CD4-positive, alpha-beta T cell treated with Interleukin-17A for 1 hour (primary cell): Measurements from ENCODE around the gene ARIH1.
A peak's percentile ranks its signal among the peaks of the same experiment; 100 is the strongest.
"Not testable (repeated sequence)": the region's sequence is repeated elsewhere in the genome, so short reads cannot be mapped to it uniquely, and the experiment has no call there.

Source experiments
- DNase-seq: peaks from one replicate; pipeline ENCODE4 v3.0.0-alpha.2; 2020

The ARIH1 gene

DNA sequence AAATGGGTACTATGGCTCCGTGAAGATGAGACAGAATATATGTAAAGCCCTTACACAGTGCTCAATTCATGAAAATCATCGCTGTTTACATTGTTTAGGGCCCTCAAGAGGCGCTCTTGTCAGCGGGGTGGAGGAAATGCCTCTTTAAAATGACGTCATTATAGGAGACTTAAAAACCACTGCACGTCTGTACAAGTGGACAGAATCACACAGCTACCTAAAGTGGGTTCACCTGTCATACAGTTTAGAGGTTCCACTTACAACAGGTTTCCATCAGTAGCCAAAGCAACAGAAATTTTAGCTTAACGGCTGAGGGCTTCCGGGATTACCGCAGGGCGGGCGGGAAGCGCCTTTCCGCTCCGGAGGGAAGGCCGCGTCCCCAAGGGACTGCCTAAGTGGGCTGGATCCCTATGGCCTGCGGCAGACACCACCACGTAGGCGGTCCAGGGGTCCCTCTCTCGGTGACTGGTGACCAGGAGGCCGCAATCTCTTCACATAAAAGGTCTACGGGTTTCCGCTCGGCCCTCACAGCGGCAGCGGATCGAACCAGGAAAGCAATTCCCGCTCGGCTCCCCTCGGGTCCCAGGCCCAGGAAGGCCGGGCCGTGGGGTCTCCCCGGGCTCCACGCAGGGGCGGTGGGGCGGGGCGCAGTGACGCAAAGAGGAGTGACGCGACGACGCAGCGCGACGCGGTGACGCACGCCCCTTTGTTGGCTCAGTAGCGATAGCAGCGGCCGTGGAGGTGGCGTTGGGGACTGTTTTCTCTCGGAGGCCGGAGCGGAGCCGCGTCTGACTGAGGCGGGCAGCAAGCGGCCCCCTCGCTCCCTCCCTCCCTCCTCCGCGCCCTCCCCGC is at the start of gene ARIH1:
ARIH1 (plus strand) TSS at position 717 of the 852 bp plus-strand sequence. CDS start 310 bp downstream, outside the sequence.
- DNase-seq: peak; percentile 96

DNA sequence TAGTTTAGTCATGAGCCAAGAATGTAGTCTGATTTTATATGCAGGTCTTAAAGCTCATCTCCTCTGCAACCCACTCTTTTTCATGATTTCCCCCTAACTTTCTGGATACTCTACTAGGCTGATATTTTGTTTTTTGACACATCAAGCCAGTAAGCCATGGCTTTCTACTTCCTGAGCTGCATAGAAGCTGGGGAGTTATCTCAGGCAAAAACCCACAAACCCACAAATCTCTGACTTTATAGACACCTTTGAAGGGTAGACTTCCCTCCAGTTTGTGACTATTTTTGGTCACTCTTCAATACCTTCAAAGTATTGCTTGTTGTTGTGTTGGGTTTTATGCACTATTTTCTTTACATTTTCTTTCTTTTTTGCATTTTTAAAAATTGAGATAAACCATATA is 47.4 kb upstream of the ARIH1 start:
- no peak for DNase-seq

- no peak for DNase-seq
Measured at GRCh38 chr15:72437650-72438316, 36.3 kb upstream of the ARIH1 start.

GRCh38 chr15:72442848-72443247 is 31.3 kb upstream of the ARIH1 start:
- DNase-seq: not testable (repeated sequence)

DNA sequence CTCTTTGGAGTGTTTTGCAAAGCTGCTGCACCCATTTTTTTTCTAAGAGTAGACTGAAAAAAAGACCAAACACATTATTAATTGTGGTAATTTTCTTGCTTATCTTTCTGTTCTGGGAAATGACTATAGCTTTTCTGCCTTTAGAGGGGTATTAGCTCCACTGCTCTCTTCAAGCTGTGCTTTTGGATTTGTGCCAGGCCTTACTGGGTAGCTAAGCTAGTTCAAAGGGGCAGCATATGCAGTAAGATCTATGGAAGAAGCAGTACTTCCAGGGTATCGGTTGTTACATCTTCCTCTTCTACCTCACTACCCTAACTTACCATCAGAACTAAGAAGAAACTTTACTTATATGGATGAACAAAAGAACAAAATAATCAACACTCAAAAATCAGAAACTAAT is 28.7 kb upstream of the ARIH1 start:
- DNase-seq: no peak

DNA sequence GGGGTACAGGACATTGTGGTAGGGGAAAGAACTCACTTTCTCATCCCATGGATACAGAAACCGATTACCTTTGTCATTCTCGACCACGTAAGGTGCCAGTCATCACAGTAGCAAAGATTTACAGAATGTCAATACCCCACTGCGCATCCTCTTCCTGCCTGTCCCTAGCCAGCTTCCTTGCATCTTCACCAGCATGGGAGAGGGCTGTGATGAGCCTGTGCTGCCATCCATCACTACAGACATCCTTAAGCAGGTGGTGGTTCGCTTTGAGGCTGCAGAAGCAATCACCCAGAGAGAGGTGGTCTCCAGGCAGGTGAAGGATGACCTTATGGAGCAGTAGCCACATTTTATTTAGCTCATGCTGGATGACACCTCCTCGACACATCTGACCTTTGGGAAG is 23.3 kb upstream of the ARIH1 start:
- no peak for DNase-seq

DNA sequence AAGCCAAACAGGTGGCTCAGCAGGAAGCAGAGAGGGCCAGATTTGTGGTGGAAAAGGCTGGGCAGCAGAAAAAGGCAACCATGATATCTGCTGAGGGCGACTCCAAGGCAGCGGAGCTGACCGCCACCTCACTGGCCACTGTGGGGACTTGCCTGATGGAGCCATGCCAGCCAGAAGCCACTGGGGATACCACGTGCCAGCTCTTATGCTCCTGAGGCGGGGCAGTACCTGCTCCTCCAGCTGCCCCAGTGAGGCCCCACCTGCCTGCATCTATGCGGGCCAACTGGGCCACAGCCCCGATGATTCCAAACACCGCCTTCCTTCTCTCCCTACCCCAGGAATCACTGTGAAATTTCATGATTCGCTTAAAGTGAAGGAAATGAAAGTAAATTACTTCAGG is 22.9 kb upstream of the ARIH1 start:
- no peak for DNase-seq

DNA sequence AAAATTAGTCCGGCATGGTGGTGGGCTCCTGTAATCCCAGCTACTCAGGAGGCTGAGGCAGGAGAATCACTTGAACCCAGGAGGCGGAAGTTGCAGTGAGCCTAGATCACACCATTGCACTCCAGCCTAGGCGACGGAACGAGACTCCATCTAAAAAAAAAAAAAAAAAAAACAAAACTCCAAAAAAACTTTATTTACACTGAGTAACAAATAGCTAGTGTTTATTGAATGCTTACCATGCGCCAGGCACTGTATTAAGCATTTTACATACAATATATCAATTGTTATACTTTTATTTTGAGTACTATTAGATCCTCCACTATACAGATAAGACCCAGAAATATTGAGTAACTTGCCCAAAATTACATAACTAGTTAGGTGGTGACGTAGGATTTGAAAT is 17.4 kb upstream of the ARIH1 start:
- DNase-seq: no peak

GRCh38 chr15:72460402-72460801 is 13.7 kb upstream of the ARIH1 start:
- DNase-seq: no peak

GRCh38 chr15:72463702-72464101 is 10.4 kb upstream of the ARIH1 start:
- DNase-seq: no peak

DNA sequence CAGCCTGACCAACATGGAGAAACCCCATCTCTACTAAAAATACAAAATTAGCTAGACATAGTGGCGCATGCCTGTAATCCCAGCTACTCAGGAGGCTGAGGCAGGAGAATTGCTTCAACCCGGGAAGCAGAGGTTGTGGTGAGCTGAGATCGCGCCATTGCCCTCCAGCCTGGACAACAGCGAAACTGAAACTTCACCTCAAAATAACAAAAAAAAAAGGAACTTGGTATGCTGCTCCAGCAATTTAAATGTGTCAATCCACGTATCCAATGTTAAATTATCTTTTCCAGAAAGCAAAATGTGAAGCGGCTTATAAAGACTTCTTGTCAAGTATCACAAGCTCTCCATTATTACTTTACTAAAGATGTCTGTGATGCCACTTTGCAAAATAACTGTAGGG is 9.9 kb upstream of the ARIH1 start:
- no peak for DNase-seq

DNA sequence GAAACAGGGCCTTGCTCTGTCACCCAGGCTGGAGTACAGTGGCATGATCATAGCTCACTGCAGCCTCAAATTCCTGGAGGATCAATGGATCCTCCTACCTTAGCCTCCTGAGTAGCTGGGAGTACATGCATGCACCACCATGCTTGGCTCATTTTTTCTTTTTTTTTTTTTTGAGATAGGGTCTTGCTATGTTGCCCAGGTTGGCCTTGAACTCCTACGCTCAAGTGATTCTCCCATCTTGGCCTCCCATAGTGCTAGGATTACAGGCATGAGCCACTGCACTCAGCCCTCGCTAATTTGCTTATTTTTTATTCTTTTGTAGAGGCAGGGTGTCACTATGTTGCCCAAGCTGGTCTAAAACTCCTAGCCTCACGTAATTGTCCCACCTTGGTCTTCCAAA is 6.0 kb upstream of the ARIH1 start:
- no peak for DNase-seq

GRCh38 chr15:72472992-72473610 is 1.0 kb upstream of the ARIH1 start:
- DNase-seq: peak; percentile 36

DNA sequence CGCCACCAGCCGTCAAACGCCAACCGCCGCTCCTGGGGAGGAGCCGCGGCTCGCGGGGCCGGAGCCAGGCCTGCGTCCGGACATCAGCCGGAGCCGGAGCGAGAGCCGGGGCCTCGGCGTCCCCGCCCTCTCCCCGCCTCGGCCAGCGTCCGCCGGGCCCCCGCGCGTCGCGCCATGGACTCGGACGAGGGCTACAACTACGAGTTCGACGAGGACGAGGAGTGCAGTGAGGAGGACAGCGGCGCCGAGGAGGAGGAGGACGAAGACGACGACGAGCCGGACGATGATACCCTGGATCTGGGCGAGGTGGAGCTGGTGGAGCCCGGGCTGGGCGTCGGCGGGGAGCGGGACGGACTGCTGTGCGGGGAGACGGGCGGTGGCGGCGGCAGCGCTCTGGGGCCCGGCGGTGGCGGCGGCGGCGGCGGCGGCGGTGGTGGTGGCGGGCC is 359 bp downstream of the ARIH1 start:
- no peak for DNase-seq

GRCh38 chr15:72474912-72475628 is 940 bp downstream of the ARIH1 start:
- peak; percentile 84 for DNase-seq

DNA sequence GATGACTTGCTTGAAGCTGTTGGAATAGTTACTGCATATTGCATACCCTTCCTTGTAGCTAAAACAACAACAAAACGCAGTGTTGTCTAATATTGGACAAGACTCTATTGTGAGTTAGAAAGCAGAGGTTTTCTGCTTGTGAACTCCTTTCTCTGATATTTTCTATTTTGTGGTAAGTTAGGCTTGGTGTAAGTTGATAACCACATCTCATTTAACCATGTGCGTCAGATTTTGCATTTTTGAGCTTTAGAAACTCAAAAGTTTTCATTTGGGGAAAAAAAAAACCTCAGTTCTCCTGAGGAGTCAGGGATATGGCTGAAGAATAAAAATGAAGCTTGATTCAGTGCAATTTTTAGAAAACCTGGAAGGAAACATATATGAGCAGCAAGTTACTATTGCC is 1.5 kb downstream of the ARIH1 start:
- DNase-seq: no peak

DNA sequence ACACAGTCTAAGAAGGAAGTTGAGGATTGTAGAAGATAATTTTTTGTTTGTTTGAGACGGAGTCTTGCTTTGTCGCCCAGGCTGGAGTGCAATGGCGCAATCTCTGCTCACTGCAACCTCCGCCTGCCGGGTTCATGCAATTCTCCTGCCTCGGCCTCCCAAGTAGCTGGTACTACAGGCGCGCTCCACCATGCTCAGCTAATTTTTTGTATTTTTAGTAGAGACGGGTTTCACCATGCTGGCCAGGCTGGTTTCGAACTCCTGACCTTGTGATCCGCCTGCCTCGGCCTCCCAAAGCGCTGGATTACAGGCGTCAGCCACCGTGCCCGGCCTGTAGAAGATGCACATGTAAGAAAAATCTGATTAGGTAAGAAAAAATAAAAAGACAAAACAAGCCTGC is 2.2 kb downstream of the ARIH1 start:
- DNase-seq: not testable (repeated sequence)

DNA sequence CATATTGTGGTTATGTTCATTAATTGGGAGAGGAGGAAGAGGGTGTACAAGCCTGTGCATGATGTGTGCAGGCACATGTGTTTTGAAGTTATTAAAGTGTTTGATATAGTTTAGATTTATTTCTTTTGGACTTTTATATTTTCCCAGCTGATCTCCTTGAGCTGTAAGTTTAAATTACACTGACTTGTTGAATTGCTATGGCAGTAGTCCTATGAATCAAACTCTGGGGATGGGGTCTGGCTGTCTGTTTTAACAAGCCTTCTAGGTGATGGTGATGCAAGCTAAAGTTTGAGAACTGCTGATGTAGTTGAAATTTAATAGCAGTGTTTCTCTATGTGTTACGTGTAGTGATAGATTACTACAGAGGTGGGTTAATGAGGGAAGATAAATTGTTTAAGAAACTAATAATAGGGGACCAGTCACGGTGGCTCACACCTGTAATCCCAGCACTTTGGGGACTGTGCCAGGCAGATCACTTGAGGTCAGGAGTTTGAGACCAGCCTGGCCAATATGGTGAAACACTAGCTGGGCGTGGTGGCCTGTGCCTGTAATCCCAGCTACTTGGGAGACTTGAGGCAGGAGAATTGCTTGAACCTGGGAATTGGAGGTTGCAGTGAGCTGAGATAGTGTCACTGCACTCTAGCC is 7.0 kb downstream of the ARIH1 start:
- DNase-seq: no peak

DNA sequence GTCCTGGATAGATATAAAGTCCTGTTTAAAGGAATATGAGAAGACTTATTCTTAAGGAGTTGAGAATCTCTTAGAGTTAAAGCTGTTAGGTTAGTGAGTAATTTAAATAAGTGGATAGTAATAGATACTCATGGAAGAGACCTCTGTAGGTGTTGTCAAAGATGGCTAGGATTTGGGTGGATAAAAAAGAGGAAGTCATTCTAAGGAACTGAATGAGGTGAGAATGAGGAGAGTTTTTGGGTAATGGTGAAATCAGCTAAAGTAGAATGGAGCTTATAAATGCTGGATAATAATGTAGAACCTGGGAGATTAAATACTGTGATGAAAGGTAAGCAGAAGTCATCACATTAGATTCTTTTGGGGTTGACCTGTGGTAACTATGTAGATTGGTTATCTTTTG is 8.1 kb downstream of the ARIH1 start:
- DNase-seq: no peak

DNA sequence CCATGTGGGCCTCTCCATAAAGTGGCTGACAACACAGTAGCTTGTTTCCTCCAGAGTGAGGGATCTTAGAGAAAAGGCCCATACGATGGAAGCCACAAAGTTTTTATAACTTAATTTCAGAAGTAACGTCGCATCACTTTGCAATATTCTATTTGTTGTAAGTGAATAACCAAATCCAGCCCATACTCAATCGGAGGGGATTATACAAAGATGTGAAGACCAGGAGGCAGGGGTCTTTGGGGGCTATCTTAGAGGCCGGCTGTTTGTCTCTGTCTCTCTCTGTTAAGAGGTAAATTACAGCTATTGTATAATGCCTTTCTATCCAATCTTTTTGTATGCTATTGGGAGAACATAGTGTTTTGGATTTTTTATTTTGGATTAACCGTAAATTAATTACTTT is 9.1 kb downstream of the ARIH1 start:
- no peak for DNase-seq

GRCh38 chr15:72486144-72486543 is 12.0 kb downstream of the ARIH1 start:
- DNase-seq: no peak

DNA sequence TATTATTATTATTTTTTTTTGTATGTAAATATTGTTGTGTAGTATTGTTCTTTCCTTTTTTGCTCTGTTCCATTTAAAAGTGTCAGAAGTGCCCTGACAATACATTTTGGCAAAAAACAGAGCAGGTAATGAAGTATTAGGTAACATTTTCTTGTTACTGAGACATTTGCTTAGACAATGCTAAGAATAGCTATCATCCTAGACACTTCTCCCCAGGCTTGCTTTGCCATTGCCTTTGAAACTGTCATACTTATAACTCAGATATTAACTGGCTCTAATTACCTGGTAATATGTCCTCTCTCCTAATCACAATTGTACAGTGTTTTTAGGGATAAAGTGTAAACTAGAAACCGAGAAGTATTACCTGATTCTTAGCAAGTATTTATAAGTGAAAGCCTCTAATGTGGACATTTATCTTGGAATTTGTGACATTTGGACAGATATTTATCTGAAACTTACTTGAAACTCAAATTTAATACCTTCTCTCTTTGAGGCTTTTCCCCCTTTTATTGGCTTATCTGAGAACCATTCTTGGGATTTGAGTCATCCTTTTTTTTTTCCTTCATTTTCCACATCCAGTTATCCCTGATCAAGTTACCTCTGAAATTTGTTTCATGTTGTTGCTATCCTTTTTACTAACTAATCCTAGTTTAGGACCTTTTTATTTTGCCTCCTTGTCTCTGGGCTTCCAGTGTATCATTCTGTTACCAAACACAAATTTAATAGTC is 13.1 kb downstream of the ARIH1 start:
- DNase-seq: no peak
